Keratinocyte (primary cell): ENCODE measurements around the gene CACNA1E. TPM values are rescaled to one million over a fixed set of nuclear protein-coding genes. Genes with fewer than 3 reads are reported as not detected.

ENCODE experiments used
- DNase-seq: peaks from one replicate; pipeline ENCODE4 v3.0.0-alpha.2; 2011; ENCODE audit warnings: low read depth, missing footprints, low spot score
- FAIRE-seq: peaks from 2 replicates; lab custom pipeline; 2011; peaks lifted over from hg19 to GRCh38; lab: Jason Lieb, UNC
- H2AFZ ChIP-seq: 2 replicates; pipeline ENCODE4 v1.6.0; 2012; ENCODE audit warnings: low read length, control low read depth, inconsistent platforms; ENCODE audit not compliant: control insufficient read depth
- H3K27ac ChIP-seq: 2 replicates; pipeline ENCODE4 v1.5.1; 2011; ENCODE audit warnings: low read length; ENCODE audit not compliant: control insufficient read depth, insufficient read depth
- H3K27me3 ChIP-seq: 3 replicates; pipeline ENCODE4 v1.6.0; 2011; ENCODE audit warnings: low read length; ENCODE audit not compliant: control insufficient read depth, insufficient read depth; ENCODE audit errors: extremely low read depth
- H3K36me3 ChIP-seq, 2 experiments: 2 replicates in 1 of 2; 3 replicates in 1 of 2; pipeline ENCODE4 v1.5.1; 2011; ENCODE audit warnings: low read length in 2 of 2, mild to moderate bottlenecking in 1 of 2; ENCODE audit not compliant: control insufficient read depth in 2 of 2, insufficient read depth in 2 of 2; ENCODE audit errors: extremely low read depth in 1 of 2
- H3K4me1 ChIP-seq: 3 replicates; pipeline ENCODE4 v1.5.1; 2011; ENCODE audit warnings: low read length; ENCODE audit not compliant: control insufficient read depth, insufficient read depth; ENCODE audit errors: extremely low read depth
- H3K4me2 ChIP-seq: 3 replicates; pipeline ENCODE4 v1.6.0; 2011; ENCODE audit warnings: low read depth, low read length; ENCODE audit not compliant: control insufficient read depth, insufficient read depth; ENCODE audit errors: extremely low read depth
- H3K4me3 ChIP-seq, 3 experiments: fragments of 200-600 bp in 1 of 3; sonication (generic) in 1 of 3; 2 replicates in 2 of 3; 3 replicates in 1 of 3; pipeline ENCODE4 v1.5.1; 2011 to 2016; ENCODE audit warnings: low read length in 3 of 3, mild to moderate bottlenecking in 3 of 3, control low read depth in 2 of 3, inconsistent platforms in 1 of 3, low read depth in 1 of 3, mixed read lengths in 1 of 3, mixed run types in 1 of 3, moderate library complexity in 1 of 3; ENCODE audit not compliant: control insufficient read depth in 2 of 3, insufficient read depth in 2 of 3; ENCODE audit errors: extremely low read depth in 1 of 3
- H3K79me2 ChIP-seq: 2 replicates; pipeline ENCODE4 v1.6.0; 2012; ENCODE audit warnings: low read length; ENCODE audit not compliant: control insufficient read depth, insufficient read depth
- H3K9ac ChIP-seq: 3 replicates; pipeline ENCODE4 v1.6.0; 2011; ENCODE audit warnings: low read length; ENCODE audit not compliant: control insufficient read depth, insufficient read depth; ENCODE audit errors: extremely low read depth
- H3K9me1 ChIP-seq: 3 replicates; pipeline ENCODE4 v1.6.0; 2011; ENCODE audit warnings: low read length; ENCODE audit not compliant: control insufficient read depth, insufficient read depth; ENCODE audit errors: extremely low read depth
- H3K9me3 ChIP-seq: 2 replicates; pipeline ENCODE4 v1.5.1; 2012; ENCODE audit warnings: low read depth, low read length; ENCODE audit not compliant: control insufficient read depth
- H4K20me1 ChIP-seq: 3 replicates; pipeline ENCODE4 v1.6.0; 2011; ENCODE audit warnings: low read length; ENCODE audit not compliant: control insufficient read depth, insufficient read depth; ENCODE audit errors: extremely low read depth
- EZH2 ChIP-seq: IDR thresholded peaks from one replicate; pipeline ENCODE4 v1.6.1; 2012; ENCODE audit warnings: inconsistent platforms, mild to moderate bottlenecking, low read length, moderate library complexity
- dilution Hi-C: fragments of 300-500 bp; cut with MboI; formaldehyde crosslinking; loops from one replicate; pipeline ENCODE4 v1.7.0; 2020; ENCODE audit warnings: low sequenced_read_pairs; ENCODE audit not compliant: extremely low pct_ligation_motif_present
- polyA plus RNA-seq, 5 experiments: library from polyadenylated mRNA; depleted of rRNA in 3 of 5; stranded (reverse) in 3 of 5; stranded (forward) in 1 of 5; unstranded in 1 of 5; fragments of >200 nt; gene quantifications; 1 replicate in 1 of 5; 2 replicates in 3 of 5; 3 replicates in 1 of 5; pipeline versions ENCODE4 v1.2.1 to v1.2.3, GENCODE V29; 2011 to 2012; ENCODE audit warnings: missing spikeins in 2 of 5, low read depth in 1 of 5, low replicate concordance in 1 of 5
- TF ChIP-seq, protein P1 (sequence below), 3 experiments: IDR thresholded peaks in 1 of 3; conservative IDR thresholded peaks in 1 of 3; optimal IDR thresholded peaks in 1 of 3; 2 replicates in 2 of 3; 3 replicates in 1 of 3; pipeline versions ENCODE3 to v1.5.1; 2011; ENCODE audit warnings: low read length in 3 of 3, mild to moderate bottlenecking in 3 of 3, moderate library complexity in 2 of 3, control low read depth in 1 of 3, inconsistent platforms in 1 of 3; ENCODE audit not compliant: insufficient read depth in 2 of 3; ENCODE audit errors: extremely low read depth in 1 of 3

The CACNA1E gene
- polyA plus RNA-seq, 1 donor (not counting 4 experiments of a cell fraction or from before 2014, with no cell fraction given) = not detected

DNA sequence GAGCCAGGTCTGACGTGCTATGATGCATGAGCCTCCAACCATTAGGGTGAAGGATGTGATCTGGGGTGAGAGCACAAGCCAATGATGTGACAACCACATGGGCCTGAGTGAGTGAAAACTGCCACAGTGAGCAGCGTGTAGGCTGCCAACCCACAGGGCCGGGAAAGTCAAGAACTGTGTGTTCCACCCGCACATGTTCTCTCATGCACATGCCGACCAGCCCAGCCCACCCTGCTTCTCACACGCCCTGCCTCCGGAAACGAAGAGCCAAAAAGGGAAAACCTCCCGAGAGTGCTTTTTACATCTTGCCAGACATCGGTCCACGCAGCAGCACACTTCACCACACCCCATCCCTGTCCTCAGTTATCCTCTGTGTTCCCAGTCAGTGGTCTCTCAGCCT is 197.0 kb downstream of the CACNA1E start:
- Histone ChIP-seq H3K79me2 (no peaks in the 10 kb centered on the region), H3K36me3 (no peaks in the 10 kb centered on the region), H4K20me1 (no peaks in the 10 kb centered on the region), H3K4me3 (no peak overlapping the region), H3K9me3 (no peaks in the 10 kb centered on the region), H3K27me3 (peaks cover 18% of the 10 kb centered on the region), H3K27ac (no peak overlapping the region), H2AFZ (no peak overlapping the region), H3K4me1 (no peaks in the 10 kb centered on the region), H3K4me2 (no peak overlapping the region), H3K9me1 (no peaks in the 10 kb centered on the region), H3K9ac (no peak overlapping the region)
- TF ChIP-seq, protein P1, sequence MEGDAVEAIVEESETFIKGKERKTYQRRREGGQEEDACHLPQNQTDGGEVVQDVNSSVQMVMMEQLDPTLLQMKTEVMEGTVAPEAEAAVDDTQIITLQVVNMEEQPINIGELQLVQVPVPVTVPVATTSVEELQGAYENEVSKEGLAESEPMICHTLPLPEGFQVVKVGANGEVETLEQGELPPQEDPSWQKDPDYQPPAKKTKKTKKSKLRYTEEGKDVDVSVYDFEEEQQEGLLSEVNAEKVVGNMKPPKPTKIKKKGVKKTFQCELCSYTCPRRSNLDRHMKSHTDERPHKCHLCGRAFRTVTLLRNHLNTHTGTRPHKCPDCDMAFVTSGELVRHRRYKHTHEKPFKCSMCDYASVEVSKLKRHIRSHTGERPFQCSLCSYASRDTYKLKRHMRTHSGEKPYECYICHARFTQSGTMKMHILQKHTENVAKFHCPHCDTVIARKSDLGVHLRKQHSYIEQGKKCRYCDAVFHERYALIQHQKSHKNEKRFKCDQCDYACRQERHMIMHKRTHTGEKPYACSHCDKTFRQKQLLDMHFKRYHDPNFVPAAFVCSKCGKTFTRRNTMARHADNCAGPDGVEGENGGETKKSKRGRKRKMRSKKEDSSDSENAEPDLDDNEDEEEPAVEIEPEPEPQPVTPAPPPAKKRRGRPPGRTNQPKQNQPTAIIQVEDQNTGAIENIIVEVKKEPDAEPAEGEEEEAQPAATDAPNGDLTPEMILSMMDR (optimal IDR thresholded peaks at IDR 0.05 in 1 of 3, IDR thresholded peaks at IDR 0.05 in 1 of 3, conservative IDR thresholded peaks at IDR 0.05 in 1 of 3; ENCODE audit: extremely low read depth in 1 of 3, insufficient read depth in 2 of 3, low read length in 3 of 3) = no peak
- peak; percentile 9 for TF ChIP-seq EZH2
- dilution Hi-C loops = no loop called here
- FAIRE-seq (no peak), DNase-seq (no peak)

DNA sequence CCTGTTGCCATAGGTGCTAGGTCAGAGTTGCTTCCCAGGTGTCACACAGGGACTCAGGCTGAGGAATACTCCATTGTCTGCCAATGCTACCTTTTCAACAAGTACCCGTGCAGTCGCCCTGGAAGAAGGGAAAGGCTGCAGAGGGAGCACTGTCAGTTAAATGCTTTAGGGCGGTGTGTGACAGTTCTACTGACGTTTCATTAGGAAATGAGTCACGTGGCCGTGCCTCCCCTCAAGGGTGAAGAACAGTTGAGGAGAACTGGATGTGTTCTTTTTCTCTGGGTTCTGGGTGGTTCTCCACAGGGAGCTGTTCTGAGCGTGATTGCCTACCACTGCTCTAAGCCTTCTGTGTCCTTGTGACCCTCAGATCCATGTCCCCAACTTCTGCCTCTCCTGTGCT is 197.6 kb downstream of the CACNA1E start:
- Histone ChIP-seq H3K36me3 (no peaks in the 10 kb centered on the region), H3K4me3 (no peak overlapping the region), H3K9me1 (no peaks in the 10 kb centered on the region), H3K27me3 (peaks cover 18% of the 10 kb centered on the region), H4K20me1 (no peaks in the 10 kb centered on the region), H3K4me1 (no peaks in the 10 kb centered on the region), H3K79me2 (no peaks in the 10 kb centered on the region), H2AFZ (no peak overlapping the region), H3K4me2 (no peak overlapping the region), H3K27ac (no peak overlapping the region), H3K9ac (no peak overlapping the region), H3K9me3 (no peaks in the 10 kb centered on the region)
- dilution Hi-C loops = no loop called here
- FAIRE-seq (no peak), DNase-seq (no peak)
- TF ChIP-seq, protein P1 (optimal IDR thresholded peaks at IDR 0.05 in 1 of 3, IDR thresholded peaks at IDR 0.05 in 1 of 3, conservative IDR thresholded peaks at IDR 0.05 in 1 of 3; ENCODE audit: extremely low read depth in 1 of 3, insufficient read depth in 2 of 3, low read length in 3 of 3) = no peak
- TF ChIP-seq EZH2 = no peak
